PFSK-1 (cell line): ENCODE measurements around the gene NOG.

Source experiments
- FOXP2 ChIP-seq: optimal IDR thresholded peaks from 2 replicates; pipeline ENCODE3; 2011; ENCODE audit warnings: borderline replicate concordance, control low read depth, inconsistent platforms; ENCODE audit not compliant: insufficient read depth; ENCODE audit errors: extremely low read length, extremely low read depth
- POLR2AphosphoS5 ChIP-seq: IDR thresholded peaks from 2 replicates; pipeline ENCODE4 v1.6.1; 2012; ENCODE audit warnings: low read depth, mild to moderate bottlenecking, control low read depth, low read length, moderate library complexity
- REST ChIP-seq, 2 experiments: IDR thresholded peaks; 2 replicates each; pipeline versions ENCODE4 v1.6.1 to v1.8.0; 2011 to 2012; ENCODE audit warnings: low read depth in 2 of 2, low read length in 2 of 2, control low read depth in 1 of 2, inconsistent platforms in 1 of 2, mild to moderate bottlenecking in 1 of 2, moderate library complexity in 1 of 2; ENCODE audit not compliant: insufficient read depth in 1 of 2
- SIN3A ChIP-seq: IDR thresholded peaks from 2 replicates; pipeline ENCODE4 v1.6.1; 2012; ENCODE audit warnings: mild to moderate bottlenecking, low read length, moderate library complexity, borderline replicate concordance; ENCODE audit not compliant: insufficient read depth
- TAF1 ChIP-seq: IDR thresholded peaks from 2 replicates; pipeline ENCODE4 v1.6.1; 2012; ENCODE audit warnings: low read length, control low read depth, borderline replicate concordance; ENCODE audit not compliant: insufficient read depth

The NOG gene

GRCh38 chr17:56633681-56634080 lies 40.2 kb downstream of the NOG start:
- peak in 1 of 2 experiments; percentile 59; a peak in 1 of 4 replicates for TF ChIP-seq REST (IDR thresholded peaks at IDR 0.05; ENCODE audit: insufficient read depth in 1 of 2, low read depth in 2 of 2, low read length in 2 of 2)
- TF ChIP-seq FOXP2 = no peak

GRCh38 chr17:56635641-56636040 lies 42.1 kb downstream of the NOG start:
- TF ChIP-seq TAF1 (no peak), SIN3A (no peak), FOXP2 (no peak), REST (IDR thresholded peaks at IDR 0.05; ENCODE audit: insufficient read depth in 1 of 2, low read depth in 2 of 2, low read length in 2 of 2) (no peak), POLR2AphosphoS5 (no peak)

DNA sequence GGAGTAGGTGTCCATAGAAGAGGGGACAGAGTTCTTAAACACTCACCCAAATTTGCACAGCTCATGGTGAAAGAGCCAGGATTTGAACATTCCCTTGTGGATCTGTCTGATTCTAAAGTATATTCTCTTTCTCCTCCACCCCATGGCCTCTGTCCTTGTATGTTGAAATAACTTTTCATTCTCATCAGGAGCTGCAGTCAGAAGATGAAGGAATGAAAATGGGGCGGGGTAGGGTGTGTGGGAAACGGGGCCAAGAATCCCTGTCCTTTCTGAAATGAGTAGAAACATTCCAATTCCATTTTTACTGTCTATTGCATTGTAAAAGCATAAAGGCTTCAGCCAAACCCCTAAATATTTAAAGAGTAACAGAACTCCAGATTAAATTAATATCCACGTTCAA lies 42.8 kb downstream of the NOG start:
- TF ChIP-seq SIN3A (no peak), REST (IDR thresholded peaks at IDR 0.05; ENCODE audit: insufficient read depth in 1 of 2, low read depth in 2 of 2, low read length in 2 of 2) (no peak), POLR2AphosphoS5 (no peak), TAF1 (no peak), FOXP2 (no peak)

DNA sequence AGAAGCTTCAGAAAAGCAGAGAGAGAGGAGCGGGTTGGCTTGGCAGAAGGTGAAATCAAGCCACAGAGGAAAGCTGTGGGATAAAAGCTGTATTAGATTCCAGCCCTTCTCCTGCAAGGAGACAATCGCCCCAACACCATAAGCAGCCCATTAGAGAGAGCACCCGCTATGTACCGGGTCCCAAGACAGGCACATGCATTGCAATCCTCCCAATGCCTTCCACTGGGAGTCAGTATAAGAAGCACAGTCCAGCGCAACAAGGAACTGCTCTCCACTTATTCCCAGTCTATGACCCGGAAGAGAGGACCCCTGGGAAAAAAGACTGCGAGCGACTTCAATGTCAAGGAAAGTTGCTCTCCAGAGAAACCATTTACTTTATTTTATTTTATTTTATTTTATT lies 43.8 kb downstream of the NOG start:
- TF ChIP-seq SIN3A (no peak), TAF1 (no peak), FOXP2 (no peak), POLR2AphosphoS5 (no peak), REST (IDR thresholded peaks at IDR 0.05; ENCODE audit: insufficient read depth in 1 of 2, low read depth in 2 of 2, low read length in 2 of 2) (no peak)

DNA sequence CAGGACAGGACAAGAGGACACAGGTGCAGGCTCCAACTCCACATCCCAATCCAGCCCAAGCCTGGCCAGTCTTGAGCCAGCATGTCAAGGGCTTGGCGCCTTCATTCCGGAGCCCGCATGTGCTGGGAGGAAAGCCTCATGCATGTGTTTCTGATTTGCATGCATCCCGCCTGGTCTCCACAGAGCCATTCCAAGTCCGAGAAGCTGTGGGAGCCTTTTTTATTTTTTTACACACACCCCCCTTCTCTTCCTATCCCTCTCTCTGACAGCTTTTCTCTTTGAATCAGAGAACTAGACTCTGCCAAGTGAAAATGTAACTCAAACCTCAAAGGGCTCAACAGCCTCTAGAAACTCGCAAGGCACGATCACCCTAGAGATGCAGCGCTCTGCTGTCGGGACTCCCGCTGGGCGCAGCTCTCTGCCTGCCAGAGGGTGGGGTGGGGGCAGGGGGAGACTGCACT lies 45.1 kb downstream of the NOG start:
- no peak for TF ChIP-seq FOXP2
- no peak for TF ChIP-seq TAF1

- TF ChIP-seq SIN3A (no peak), POLR2AphosphoS5 (no peak), TAF1 (no peak), REST (IDR thresholded peaks at IDR 0.05; ENCODE audit: insufficient read depth in 1 of 2, low read depth in 2 of 2, low read length in 2 of 2) (no peak), FOXP2 (no peak)
These were observed 46.0 kb downstream of the NOG start for GRCh38 chr17:56639517-56639916.
